ENCODE results near the gene JAG2.

The JAG2 gene

GRCh38 chr14:105167303-105168092, 1.1 kb downstream of the JAG2 start:
- TF ChIP-seq, protein P1, sequence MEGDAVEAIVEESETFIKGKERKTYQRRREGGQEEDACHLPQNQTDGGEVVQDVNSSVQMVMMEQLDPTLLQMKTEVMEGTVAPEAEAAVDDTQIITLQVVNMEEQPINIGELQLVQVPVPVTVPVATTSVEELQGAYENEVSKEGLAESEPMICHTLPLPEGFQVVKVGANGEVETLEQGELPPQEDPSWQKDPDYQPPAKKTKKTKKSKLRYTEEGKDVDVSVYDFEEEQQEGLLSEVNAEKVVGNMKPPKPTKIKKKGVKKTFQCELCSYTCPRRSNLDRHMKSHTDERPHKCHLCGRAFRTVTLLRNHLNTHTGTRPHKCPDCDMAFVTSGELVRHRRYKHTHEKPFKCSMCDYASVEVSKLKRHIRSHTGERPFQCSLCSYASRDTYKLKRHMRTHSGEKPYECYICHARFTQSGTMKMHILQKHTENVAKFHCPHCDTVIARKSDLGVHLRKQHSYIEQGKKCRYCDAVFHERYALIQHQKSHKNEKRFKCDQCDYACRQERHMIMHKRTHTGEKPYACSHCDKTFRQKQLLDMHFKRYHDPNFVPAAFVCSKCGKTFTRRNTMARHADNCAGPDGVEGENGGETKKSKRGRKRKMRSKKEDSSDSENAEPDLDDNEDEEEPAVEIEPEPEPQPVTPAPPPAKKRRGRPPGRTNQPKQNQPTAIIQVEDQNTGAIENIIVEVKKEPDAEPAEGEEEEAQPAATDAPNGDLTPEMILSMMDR (IDR thresholded peaks at IDR 0.05; ENCODE audit: low read depth, low read length, missing control alignments), result no peak
- H3K4me3 ChIP-seq (ENCODE audit: low read depth, low read length), result no peak overlapping the region
- in situ Hi-C loops (cut with HindIII; ENCODE audit: low sequenced_read_pairs), result no loop called here
- DNase-seq (ENCODE audit: low read depth), result no peak

DNA sequence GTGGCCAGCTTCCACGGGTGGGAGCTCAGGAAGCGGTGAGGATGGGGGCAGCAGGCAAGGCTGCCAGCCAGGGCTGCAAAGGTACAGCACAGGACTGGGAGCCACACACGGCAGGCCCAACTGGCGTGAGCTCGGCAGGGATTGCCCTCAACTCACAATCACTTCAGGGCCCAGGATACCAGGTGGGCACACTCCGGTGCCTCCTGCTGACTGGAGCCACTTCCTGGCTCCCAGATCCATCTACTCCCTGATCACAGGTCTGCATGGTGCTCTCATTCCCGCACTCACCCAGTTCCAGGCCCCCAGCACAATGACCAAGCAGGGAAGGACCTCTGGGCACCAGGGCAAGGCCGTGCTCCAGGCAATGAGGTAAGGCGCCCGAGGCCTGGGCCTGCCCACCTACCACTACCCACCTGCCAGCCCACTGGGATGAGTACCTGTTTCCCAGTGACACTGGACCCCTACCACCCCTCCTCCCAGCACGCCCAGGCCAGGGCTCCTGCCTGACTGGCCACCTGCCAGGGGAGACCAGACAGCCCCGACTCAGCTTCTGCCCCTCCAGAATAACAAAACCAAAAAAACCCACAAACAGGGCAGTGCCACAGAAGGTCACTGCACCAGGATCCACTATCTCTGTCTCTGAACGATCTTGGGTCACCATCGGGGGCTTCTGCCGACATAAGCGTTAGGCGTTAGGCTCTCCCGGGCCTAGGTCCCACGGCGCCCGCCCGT, 1.8 kb downstream of the JAG2 start:
- H3K4me3 ChIP-seq (ENCODE audit: low read depth, low read length), result no peak overlapping the region
- in situ Hi-C loops (cut with HindIII; ENCODE audit: low sequenced_read_pairs), result no loop called here
- DNase-seq (ENCODE audit: low read depth), result no peak
- TF ChIP-seq, protein P1 (IDR thresholded peaks at IDR 0.05; ENCODE audit: low read depth, low read length, missing control alignments), result no peak

DNA sequence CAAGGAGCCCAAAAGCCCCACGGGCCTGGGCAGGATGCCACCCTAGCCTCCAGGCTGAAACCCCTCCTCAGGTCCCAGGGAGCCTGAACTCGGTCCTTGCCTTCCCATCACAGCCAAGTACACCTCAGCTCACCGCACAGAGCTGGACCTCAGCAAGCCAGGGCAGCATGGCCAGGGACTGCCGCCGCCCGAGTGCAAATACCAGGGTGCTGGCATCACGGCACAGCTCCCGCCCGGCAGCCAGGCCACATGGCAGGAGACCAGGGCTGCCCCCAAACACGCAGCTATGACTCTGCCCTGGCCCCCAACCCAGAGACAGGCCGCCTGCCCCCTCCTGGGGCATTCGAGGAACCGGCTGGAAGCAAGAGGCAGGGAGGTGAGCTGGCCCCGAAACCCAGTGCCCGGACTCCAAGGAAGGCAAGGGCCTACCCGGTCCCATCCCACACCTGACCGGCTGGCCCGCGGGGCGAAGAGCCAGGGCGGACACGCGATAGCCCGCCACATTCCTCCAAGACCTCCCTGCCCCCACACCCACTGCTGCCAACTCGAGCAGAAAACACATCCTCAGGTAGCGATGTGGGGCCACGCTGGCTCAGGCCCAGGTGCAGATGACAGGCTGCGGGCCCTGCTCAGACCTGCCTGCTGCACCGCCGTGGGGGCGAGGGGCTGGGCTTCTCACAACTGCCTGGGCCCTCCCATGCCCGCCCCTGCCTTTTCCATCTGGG, 2.7 kb downstream of the JAG2 start:
- H3K4me3 ChIP-seq (ENCODE audit: low read depth, low read length), result no peak overlapping the region
- no peak for DNase-seq (ENCODE audit: low read depth)
- TF ChIP-seq, protein P1 (IDR thresholded peaks at IDR 0.05; ENCODE audit: low read depth, low read length, missing control alignments), result no peak
- in situ Hi-C loops (cut with HindIII; ENCODE audit: low sequenced_read_pairs), result no loop called here

DNA sequence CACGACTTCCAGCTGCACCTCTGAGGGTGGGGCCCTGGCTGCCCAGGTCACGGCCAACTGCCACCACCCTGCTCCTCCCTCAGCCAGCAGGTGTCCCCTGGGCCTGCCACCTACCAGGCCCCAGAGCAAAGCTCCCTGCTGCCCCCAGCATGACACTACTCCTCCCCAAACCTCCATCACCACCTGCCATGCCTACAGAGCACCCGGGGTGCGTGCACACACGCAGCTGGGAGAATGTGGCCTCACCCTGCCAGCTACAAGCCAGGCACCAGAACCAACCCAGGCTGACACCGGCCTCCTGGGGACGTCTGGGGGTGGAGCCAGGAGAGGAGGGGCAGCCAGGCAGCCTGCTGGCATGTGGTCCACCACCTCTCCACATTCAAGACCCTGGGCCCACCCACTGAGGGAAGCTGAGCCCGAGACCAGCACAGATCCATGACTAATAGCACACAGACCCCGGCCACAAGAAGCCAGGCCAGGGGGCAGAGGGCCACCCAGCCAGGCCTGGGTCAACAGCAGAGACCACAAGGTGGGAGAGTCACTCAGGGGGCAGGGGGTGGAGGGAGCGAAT, 3.4 kb downstream of the JAG2 start:
- in situ Hi-C loops (cut with HindIII; ENCODE audit: low sequenced_read_pairs), result no loop called here
- no peak for DNase-seq (ENCODE audit: low read depth)
- TF ChIP-seq, protein P1 (IDR thresholded peaks at IDR 0.05; ENCODE audit: low read depth, low read length, missing control alignments), result no peak
- H3K4me3 ChIP-seq (ENCODE audit: low read depth, low read length), result no peak overlapping the region

- TF ChIP-seq, protein P1 (IDR thresholded peaks at IDR 0.05; ENCODE audit: low read depth, low read length, missing control alignments), result no peak
- in situ Hi-C loops (cut with HindIII; ENCODE audit: low sequenced_read_pairs), result no loop called here
- H3K4me3 ChIP-seq (ENCODE audit: low read depth, low read length), result no peak overlapping the region
- no peak for DNase-seq (ENCODE audit: low read depth)
Measured at GRCh38 chr14:105163040-105163742, 5.4 kb downstream of the JAG2 start.

- no peak overlapping the region for H3K4me3 ChIP-seq (ENCODE audit: low read depth, low read length)
- no peak for DNase-seq (ENCODE audit: low read depth)
- TF ChIP-seq, protein P1 (IDR thresholded peaks at IDR 0.05; ENCODE audit: low read depth, low read length, missing control alignments), result no peak
- in situ Hi-C loops (cut with HindIII; ENCODE audit: low sequenced_read_pairs), result no loop called here
Measured at GRCh38 chr14:105162669-105162979, 6.0 kb downstream of the JAG2 start.

All from astrocyte of the cerebellum (primary cell).